HG03095 (cell line): Measurements from ENCODE around the gene CALCR.
"Not testable (repeated sequence)": the region's sequence is repeated elsewhere in the genome, so short reads cannot be mapped to it uniquely, and the experiment has no call there.

Source experiments
- ATAC-seq: cut with Tn5 transposase; IDR thresholded peaks from one replicate; pipeline ENCODE4 v1.9.1; 2021; ENCODE audit warnings: moderate library complexity; ENCODE audit not compliant: unreplicated experiment

The CALCR gene

DNA sequence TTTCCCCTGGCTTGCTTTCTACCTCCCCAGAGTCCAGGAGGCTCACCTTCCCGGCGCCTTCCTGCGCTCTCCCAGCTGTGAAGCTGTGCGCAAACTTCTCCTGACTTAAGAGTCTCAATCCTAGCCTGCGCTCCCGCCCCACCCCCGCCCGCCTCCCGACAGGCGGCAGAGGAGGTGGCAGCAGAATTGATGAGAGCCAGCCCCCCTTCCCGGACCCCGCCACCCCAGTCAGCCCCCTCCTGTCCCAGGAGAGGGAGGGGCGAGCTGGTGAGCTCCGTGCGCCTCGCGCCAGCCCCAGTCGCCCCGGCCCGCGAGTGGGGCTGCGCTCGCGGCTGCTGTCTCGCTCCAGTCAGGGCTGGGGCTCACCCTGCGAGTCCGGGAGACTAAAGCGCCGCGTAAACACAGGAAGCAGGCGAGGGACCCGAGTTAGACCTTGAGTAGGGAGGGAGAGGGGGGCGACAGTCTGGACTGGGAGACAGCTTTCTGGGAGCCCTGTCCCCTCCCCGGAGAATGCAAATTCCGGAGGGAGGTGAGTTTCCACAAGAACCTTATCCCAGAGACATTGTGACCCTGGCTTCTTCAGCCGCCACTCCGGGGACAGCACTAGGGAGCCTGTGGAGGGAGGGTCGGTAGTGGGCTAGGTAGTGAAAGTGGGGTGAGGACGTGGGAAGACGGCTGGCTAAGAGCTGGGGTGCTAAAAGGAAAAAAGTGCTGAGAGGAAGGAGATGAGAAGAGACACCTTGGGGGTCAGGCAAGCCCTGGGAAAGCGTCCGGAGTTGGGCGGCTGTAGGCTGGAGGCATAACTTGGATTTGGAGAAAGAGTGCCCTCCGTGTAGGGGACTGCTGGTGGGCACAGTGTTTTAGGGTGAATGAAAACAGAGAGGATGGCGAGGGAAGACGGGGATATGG lies at the start of gene CALCR:
CALCR (minus strand) TSS at position 79 of the 909 bp plus-strand sequence. CDS start 87,743 bp downstream, outside the sequence.
- ATAC-seq = no peak

DNA sequence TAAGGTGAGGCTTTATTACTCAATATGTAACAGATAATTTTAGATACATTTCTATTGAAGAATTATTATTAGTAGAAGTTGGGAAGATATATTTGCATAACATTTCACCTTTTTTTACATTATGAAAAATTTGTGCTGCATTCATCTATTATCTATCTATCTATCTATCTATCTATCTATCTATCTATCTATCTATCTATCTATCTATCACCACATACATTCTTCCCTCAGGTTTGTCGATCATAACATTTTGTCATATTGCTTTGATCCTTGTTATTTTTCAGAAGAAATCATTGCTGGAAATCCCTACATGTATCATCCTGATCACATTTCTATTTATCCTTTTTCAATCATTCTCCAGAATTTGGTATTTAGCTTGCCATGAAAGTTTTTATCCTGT lies 49.3 kb upstream of the CALCR start:
- ATAC-seq = no peak

DNA sequence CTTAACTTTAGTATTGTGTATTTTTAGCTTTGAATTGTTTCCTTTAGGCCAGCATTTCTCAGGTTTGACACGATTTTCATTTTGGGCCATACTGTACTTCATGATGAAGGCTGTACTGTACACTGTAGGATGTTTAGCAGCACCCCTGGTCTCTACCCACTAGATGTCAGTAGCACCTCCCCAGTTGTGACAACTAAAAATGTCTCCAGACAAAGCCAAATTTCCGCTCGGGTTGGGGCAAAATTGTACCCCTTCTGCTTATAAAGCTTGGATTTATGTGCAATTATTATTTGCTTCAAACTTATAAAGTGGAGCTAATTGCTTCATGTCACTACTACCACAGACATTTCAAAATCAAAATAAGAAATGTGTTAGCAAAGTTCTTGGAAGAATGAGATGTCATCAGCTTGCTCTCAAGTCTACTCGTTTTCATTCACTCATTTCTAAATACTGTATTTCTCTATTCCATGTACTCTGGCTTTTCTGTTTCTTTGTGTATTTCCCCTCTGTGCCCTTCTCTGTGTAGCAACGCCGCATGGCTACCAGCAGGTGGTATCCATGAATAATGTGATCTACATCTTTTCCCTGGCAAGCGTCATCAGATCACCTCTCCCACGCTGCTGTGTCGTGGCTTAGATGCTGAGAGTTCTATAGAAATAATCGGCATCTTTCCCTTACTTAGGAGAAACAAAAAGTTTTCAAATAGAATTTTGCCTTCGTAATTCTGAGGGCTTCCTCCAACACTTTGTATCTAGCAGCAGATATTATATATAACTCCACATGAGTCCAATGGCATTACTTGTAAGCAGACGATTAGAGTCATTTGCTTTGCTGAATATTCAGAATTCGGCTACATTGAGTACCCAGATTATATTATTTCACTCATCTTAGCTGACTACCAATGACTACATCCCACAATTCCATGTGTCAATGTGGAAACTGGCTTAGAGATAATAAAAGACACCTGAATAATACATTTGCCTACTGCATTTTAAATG lies 47.8 kb upstream of the CALCR start:
- no peak for ATAC-seq

DNA sequence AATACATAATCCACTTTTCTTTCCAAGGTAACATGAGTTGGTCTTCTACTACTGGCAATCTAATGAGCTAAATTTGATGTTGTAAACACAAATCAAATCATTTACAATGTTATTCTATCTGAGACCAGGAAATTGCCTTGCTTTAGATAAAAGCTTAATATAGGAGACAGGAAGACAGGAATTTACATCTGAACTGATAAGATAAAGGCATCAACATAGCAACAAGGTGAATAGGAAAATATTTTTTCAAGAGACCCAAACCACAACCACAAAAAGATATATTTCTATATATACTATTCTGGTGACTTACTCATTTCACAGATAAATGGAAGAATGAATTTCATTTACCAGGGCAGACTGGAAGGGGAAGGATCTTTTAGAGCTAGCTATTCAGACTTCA lies 46.3 kb upstream of the CALCR start:
- no peak for ATAC-seq

- no peak for ATAC-seq
Observed at GRCh38 chr7:93620057-93620456, 45.5 kb upstream of the CALCR start.

- ATAC-seq = no peak
Observed at GRCh38 chr7:93601363-93601762, 26.8 kb upstream of the CALCR start.

GRCh38 chr7:93594250-93594649 lies 19.7 kb upstream of the CALCR start:
- ATAC-seq = no peak

- no peak for ATAC-seq
Observed at GRCh38 chr7:93592588-93593266, 18.2 kb upstream of the CALCR start.

GRCh38 chr7:93591224-93592050 lies 16.9 kb upstream of the CALCR start:
- not testable (repeated sequence) for ATAC-seq

DNA sequence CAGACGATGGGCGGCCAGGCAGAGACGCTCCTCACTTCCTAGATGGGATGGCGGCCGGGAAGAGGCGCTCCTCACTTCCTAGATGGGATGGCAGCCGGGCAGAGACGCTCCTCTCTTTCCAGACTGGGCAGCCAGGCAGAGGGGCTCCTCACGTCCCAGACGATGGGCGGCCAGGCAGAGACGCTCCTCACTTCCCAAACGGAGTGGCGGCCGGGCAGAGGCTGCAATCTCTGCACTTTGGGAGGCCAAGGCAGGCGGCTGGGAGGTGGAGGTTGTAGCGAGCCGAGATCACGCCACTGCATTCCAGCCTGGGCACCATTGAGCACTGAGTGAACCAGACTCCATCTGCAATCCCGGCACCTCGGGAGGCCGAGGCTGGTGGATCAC lies 11.9 kb upstream of the CALCR start:
- not testable (repeated sequence) for ATAC-seq

GRCh38 chr7:93585694-93586478 lies 11.4 kb upstream of the CALCR start:
- not testable (repeated sequence) for ATAC-seq

DNA sequence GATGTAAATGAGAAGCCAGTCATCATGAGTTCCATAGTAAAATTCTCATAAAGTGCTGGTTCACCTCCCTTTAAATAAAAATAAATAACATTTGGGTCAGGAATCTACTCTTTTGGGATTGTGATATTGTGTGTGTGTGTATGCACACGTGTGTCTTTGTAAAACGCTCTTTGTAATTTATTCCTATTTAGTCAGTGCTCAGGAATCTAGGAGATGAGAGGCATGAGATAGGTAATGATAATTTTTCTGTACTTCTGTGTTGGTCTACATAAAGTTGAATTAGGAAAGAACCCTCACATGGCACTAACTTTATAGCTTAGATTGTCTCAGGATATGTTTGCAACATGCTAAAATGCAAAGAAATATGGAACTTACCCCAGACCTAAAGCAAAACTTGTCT lies 4.9 kb upstream of the CALCR start:
- no peak for ATAC-seq

DNA sequence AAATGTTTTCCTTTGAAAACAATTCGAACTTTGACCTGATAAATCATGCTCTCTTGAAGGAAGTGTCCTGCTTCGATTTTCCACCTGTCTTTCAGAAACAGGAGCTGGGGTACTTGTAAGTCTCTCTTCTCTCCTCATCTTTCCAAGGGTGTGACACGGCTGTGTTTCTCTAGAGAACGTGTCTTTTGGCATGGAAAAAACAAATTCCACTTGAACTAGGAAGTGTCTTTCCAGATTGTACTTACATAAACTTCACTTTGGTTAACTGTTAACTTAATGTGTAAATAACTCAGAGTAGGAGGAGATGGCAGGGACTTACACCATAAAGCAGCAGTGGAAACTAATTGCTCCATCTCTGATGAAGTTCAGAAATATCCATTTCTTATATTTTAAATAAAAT lies 4.2 kb upstream of the CALCR start:
- no peak for ATAC-seq

DNA sequence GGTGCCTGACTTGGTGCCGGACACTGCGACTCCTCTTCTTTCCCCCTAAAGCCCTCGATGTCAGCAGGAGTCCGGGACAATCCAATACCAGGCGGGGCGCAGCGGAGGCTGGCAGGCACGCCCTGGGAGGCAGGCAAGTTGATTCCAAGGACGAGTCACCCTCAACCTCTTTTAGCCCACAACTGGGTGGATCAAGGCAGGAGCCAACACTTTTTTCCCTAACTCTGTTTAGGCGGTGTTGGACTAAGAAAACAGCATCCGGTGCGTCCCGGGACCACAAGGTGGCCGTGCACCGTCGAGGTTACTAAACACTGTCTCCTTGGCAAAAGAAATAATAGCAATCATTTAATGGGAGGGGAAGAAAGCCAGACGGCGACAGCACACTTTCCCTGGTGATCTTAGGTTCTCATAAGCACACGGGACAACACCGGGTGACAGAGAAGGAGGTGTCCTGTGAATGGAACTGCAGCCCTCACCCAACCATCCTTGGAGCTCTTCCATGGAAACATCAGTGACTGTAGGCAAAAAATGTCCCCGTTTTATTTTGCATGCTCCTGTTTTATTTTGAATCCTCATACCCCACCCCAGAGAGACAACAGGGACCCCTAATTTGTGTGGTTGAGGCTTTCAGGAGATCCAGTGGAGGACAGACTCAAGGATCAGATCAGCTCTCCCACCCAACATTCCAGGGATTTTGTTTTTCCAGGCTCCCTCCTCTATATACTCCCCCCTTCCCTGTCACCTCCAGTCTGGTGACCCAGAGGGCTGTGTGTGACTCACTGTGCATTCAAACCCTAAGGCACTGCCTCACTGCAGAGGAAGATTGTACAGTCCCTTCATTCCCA lies 1.3 kb upstream of the CALCR start:
- ATAC-seq = no peak

- no peak for ATAC-seq
Observed at GRCh38 chr7:93574269-93574645, 267 bp downstream of the CALCR start.

GRCh38 chr7:93569189-93569588 lies 5.3 kb downstream of the CALCR start:
- ATAC-seq = no peak

GRCh38 chr7:93566876-93567275 lies 7.6 kb downstream of the CALCR start:
- no peak for ATAC-seq

DNA sequence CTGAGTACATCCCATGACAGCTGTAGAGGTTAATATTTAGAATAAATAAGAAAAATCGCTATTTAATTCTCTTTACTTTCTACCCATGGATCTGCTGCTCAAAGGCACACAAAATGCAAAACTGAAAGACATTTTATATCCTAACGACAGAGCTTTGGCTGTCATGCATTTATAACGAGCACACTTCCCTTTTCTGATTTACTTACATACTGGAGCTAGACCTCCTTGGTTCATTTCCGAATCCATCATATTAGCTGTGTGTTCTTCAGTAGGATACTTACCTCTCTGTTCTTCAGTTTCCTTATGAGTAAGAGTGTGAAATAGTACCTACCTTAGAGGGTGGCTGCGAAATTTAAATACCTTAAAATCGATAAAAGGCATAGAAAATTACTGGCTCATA lies 10.9 kb downstream of the CALCR start:
- no peak for ATAC-seq
